Measurements from ENCODE around the gene KCNMA1.

The KCNMA1 gene

DNA sequence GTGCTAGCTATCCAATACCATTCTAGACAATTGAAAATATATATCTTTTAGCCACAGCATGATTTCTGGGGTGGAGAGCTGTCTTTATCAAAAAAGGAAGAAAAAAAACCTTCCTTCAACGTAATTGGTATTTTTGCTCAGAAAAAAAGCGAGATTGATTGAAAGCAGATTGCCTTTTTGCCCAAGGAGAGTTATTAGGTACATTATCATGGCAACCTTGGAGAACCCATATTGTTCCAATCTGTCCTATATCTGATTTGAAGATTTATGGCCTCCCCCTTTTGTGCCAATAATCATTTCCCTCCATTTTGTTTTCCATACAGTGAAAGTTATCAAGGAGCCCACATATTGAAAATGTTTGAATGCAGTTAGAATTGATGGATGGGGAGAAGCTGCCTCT is 544.5 kb downstream of the KCNMA1 start:
- in situ Hi-C loops (cut with MboI; ENCODE audit: low pct_unique_long_range_greater_than_20kb, low sequenced_read_pairs): no loop called here
- no peak for DNase-seq

DNA sequence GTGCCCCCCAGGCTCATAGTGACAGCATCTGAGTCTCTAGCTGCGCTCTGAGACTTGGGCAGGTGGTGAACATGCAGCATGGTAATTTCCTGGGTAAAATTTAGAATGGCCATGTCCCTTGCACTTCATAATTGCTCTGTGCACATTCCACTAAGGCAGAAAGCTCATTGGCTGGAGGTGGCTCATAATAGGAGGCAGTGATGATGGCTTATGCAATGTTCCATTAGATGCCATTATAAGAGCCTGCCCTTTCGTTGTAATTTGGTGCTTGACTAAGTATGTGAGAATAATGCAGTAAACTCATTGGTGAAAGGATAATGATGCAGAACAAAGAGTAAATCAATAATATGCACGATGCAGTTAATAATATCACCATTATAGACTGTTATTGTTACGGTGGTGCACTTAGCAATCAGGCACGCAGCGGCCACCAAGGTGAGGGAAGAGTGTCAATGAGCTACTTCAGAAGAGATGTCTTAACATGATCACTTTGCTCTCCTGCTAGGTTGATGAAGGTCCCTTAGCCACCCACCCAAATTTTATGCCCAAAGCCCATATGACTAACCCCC is 545.9 kb downstream of the KCNMA1 start:
- no peak for DNase-seq
- in situ Hi-C loops (cut with MboI; ENCODE audit: low pct_unique_long_range_greater_than_20kb, low sequenced_read_pairs): no loop called here

DNA sequence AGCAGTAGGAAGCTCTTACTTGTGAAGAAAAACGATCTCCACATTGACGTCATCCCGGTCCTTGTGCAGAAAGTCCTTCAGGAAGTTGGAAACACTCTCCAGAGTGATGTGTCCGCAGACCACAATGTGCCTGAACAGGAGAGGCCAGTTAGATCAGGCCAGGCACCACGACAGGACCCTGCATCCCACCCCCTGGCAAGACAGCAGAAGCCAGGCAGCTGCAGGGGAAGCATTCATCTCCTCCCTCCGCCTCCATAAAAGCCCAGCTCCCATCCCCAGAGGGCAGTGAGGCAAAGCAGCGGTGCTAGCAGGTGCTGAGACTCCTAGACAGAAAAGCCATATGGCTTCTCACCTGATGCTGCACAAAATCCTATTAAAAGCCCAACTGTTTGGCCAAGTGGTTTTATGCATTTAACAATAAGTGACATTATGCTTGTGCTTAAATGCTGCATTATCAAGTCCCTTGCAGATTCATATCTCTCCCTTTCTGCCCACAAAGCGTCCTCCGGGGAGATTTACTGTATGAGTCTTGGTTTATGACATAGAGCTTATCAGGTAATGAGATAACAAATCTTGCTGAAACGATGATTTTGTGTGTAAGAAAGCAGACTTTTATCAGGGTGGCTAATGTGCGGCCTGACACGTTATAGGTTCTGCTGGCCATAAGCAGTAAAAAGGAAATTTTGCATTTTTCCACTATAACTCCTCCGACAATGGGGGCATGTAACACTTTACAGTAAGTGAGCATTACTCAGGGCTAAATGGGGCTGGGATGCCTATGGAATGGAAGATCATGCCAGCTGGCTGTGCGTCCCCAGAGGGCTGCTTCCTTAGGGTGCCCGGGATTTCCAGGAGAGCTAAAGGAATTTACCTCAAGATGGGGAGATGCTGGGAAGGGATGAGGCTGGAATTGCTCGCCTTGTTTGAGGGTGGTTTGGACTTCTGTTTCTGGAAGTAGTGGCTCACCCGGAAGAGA is 546.9 kb downstream of the KCNMA1 start:
- DNase-seq: no peak
- in situ Hi-C loops (cut with MboI; ENCODE audit: low pct_unique_long_range_greater_than_20kb, low sequenced_read_pairs): no loop called here

DNA sequence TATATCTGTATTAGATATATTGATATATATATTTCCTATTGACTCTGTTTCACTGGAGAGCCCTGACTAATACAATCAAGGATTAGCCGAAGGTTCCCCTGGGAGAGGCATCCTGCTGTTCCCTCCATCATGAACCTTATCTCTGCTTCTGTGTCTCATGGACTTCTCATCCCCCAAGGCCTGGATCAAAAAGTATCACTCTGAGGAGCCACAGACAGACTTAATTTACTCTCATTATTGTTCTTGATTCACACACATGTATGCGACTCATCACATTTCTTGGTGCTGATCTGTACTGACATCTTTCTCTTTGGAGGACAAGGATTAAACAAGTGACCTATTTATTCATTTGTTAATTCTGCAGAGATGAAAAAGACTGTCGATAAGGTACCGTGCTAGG is 550.2 kb downstream of the KCNMA1 start:
- no peak for DNase-seq
- in situ Hi-C loops (cut with MboI; ENCODE audit: low pct_unique_long_range_greater_than_20kb, low sequenced_read_pairs): no loop called here

DNA sequence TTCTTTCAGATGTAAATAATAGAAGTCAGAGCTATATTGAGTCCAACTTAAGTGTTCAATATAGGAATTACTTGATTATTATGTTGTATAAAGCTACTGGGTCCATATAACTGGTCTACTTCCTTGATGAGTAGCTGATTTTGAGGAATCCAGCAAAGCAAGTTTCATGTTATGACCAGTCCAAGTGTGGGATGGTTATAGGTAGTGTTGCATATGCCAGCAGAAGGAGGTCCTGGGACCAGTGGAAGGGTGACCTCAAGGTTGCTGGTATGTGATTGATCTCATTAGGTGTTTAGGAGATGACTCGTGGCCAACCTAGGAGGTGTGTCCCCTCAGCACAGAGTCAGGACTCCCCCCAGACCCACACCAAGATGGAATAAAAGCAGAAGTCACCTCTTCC is 551.5 kb downstream of the KCNMA1 start:
- no peak for DNase-seq
- in situ Hi-C loops (cut with MboI; ENCODE audit: low pct_unique_long_range_greater_than_20kb, low sequenced_read_pairs): no loop called here

DNA sequence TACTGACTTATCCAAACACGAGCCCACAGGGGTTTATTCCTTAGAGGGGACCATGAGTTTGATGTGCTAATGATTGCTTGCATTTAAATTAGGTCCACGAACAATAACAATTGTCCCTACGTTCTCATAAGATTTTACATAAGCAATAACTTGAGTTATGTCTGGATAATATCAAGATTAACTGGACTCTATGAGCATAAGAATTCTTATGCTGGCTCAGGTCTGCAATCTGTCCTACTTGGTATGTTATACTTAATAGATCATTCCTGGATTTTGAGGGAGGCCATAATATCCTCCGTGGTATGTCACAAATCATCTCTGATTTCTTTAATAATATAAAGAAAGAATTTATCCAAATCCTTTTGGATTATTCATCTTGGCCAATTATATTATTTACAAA is 552.3 kb downstream of the KCNMA1 start:
- in situ Hi-C loops (cut with MboI; ENCODE audit: low pct_unique_long_range_greater_than_20kb, low sequenced_read_pairs): no loop called here
- DNase-seq: no peak

DNA sequence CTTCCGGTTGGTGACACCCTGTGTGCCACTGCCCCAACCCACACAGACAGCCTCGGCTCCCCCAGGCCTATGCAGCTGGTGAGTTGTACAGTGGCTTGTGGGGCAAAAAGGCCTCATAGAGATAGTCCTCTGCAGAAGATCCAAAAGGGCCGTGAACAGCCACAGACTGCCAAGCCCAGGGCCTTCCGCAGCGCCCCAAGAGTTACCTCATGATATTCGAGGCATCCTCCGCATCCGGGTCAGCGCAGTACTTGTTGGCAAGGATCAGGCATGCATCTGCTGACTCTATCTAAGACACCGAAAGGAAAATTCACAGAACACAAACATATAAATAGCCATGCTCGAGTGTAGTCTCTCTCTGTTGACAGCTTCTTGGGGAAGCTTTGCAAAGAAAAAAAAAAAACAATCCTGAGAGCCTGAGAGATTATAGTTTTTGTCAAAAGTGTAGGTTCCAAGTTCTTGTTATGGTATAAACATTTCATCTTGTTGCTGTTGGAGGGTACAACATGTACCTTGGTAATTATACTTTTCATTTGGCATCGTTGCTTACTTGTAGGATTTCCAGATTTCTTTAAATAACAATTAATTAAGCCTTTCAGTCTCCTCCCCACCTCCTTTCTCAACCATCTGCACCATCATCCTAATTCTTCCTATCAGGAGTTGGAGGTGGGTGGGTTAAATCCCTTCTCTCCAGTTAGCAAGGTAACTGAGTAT is 553.0 kb downstream of the KCNMA1 start:
- DNase-seq: no peak
- in situ Hi-C loops (cut with MboI; ENCODE audit: low pct_unique_long_range_greater_than_20kb, low sequenced_read_pairs): no loop called here

DNA sequence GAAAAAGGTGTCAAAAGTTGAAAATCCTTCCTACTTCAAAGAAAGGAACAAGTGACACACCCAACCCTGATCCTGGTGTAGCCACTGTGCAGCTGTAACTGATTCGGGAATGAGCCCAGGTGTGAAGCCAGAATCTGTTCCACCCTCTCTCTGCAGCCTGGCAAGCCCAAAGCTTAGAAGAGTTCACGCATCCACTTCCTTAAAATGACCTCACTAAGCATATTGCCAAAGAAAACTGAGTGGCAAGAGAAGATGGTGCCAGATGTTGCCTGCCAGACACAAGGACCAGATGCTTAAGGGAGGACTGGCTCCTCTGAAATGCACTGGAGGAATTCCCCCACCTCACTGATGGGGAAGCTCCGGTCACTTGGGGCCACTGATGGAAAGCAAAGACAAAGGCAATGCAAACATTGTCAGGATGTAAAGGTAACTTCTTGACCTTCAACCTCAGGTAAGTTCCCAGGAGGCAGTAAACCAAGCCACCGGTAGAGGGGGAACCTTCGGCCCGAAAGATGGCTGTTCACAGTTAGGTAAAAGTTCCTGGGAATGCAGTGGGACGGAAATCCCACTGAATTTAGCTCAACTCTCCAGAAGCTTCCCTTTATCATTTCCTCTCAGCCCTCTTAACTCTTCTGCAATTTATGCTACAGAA is 554.9 kb downstream of the KCNMA1 start:
- no peak for DNase-seq
- in situ Hi-C loops (cut with MboI; ENCODE audit: low pct_unique_long_range_greater_than_20kb, low sequenced_read_pairs): no loop called here

DNA sequence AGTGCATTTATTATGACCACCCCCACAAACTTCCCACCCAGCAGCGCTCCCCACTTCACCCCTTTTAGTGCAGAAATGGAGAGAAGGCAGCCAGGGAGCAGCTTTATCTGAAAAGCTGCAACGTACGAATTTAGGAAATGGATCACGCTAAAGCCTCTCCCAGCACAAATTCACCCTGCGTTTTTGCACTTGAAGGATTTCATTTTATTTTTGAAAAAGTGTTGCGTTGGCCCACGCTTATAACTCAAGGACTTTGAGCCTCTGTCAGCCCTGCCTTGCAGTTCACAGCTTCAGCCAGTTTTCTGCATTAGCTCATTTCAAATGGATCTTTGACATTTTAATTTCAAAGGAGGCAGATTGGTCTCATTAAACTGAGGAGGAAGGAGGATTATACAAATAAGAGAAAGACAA is 556.1 kb downstream of the KCNMA1 start:
- in situ Hi-C loops (cut with MboI; ENCODE audit: low pct_unique_long_range_greater_than_20kb, low sequenced_read_pairs): no loop called here
- no peak for DNase-seq

DNA sequence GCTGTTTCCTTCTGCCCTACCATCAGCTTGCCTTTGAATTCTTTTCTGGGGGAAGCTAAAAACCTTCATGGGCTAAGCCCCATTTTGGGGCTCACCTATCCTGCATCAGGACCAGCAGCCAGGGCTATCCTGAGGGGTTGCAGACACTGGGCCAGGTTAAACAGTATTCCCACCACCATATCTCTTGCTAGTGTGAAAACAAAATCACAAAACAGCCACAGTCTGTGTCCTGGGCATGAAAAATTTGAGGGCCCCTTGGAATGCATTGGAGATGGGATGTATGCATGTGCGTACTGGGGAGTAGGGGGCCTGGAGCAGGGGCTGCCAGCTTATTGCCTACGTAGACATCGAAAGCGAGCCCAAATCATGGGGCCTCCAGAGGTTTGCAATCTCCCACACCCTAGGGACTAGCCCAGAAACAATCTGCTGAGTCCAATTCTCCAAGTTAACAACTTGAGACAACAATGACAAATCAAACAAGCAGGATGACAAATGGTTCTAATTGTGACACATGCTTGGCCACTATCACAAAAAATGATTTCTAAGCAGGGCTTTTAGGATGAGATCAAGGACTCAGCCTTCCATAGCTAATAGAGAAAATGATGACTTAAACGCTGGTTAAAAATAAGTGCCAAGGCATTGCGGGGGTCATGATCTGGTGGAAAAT is 557.1 kb downstream of the KCNMA1 start:
- in situ Hi-C loops (cut with MboI; ENCODE audit: low pct_unique_long_range_greater_than_20kb, low sequenced_read_pairs): no loop called here
- no peak for DNase-seq

DNA sequence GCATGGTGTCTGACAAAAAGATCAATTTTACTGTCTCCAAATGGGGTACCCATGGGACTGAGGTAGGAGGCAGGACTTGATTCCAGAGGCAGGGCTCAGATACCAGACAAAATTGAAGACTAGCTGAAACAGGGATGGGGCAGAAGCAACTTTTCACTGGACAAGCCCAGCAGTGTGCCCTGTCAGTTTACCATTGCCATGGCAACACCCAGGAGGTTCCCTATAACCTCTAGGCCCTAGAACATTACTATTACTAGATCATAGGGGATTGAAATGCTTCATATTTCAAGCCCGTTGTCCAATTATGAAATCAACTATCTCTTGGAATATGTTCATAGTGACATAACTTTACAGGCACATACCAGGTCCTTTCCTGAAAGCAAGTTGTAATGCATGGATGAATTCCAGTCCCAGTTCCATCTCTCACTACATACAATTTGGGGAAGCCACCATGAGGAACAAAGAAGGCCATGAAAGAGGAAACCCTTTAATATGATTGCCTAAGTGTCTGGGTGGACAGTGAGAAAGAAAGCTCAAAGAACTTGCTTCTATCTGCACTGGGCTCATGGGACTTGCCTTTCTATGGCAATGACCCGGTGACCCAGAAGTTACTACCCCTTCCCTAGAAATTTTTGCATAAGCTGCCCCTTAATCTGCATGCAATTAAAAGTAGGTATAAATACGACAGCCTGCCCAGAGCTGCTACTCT is 557.9 kb downstream of the KCNMA1 start:
- in situ Hi-C loops (cut with MboI; ENCODE audit: low pct_unique_long_range_greater_than_20kb, low sequenced_read_pairs): no loop called here
- no peak for DNase-seq

DNA sequence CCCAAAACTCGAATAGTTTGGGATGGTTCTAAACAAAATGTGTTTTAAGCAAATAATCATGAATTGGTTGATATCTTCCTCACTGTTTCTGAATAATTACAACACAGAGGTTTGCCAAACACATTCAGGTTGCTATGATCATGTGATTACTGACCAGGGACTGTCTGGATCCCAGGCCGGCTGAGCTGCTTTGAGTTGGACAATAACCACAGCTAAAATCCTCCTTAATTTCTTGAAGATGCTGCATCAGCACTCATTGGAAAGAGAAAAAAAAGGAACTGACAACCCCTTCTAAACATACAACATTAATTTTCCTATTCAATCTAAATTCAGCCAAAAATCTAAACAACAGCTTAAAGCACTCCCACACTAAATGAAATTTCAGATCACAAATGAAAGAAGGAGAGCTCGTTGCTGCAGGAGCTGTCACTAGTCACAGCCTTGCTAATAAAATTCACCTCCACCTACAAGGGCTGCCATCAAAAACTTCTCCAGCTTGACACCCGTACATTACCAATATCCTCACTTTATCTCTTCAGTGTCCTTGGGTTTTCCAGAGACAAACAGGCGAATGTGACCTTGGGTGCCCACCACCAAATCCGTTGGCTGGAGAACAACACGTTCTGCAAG is 560.2 kb downstream of the KCNMA1 start:
- no peak for DNase-seq
- in situ Hi-C loops (cut with MboI; ENCODE audit: low pct_unique_long_range_greater_than_20kb, low sequenced_read_pairs): no loop called here

DNA sequence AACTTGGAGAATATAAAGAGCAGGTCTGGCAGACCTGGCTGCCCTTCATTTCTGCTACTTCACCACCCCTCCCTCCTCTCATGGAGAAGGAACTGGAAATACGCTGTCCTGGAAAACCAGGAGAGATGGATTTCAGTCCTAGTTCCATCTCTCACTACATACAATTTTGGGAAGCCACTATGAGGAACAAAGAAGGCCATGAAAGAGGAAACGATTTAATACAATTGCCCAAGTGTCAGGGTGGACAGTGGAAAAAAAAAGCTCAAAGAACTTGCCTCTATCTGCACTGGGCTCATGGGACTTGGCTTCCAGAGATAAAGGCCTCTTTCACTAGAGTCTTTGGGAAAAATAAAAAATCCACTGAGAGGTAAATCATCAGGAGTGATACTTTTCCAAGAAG is 561.7 kb downstream of the KCNMA1 start:
- in situ Hi-C loops (cut with MboI; ENCODE audit: low pct_unique_long_range_greater_than_20kb, low sequenced_read_pairs): no loop called here

DNA sequence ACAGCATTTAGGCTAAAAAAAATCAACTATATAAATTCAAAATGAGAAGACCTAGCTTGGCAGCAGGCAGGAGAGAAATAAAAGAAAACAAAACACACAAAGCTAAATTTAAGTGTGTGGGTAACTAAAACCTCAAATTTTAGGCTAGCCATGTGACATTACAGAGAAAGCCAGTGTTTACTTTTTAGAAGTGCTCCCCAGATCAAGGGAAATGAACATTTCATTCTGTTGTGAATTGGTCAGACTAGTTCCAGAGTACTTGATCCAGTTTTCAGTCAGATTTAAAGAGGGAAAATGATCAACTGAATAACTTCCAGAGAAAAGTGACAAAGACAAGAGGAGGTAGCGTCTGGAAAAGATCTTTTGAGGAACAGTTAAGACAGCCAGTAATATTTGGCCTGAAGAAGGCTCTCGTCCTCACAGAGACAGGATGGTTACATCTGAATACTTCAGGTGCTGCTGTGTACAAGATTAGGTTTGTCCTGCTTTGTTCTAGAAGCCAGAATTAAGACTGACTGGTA is 563.4 kb downstream of the KCNMA1 start:
- no peak for DNase-seq
- in situ Hi-C loops (cut with MboI; ENCODE audit: low pct_unique_long_range_greater_than_20kb, low sequenced_read_pairs): no loop called here

More for the DNA sequence above, 561.7 kb downstream of the KCNMA1 start:
- no peak for DNase-seq

DNA sequence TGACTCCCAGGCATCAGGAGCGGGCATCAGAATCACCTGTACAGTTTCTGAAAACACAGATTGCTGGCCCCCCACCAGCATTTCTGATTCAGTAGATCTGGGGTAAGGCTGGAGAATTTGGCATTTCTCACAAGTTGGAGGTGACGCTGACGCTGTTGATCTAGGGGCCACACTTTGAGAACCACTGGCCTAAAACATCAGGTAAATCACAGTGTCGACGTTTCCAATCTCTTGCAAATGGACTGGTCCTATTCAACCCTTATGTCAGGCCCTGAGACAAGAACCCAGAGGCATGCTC is 564.0 kb downstream of the KCNMA1 start:
- DNase-seq: no peak
- in situ Hi-C loops (cut with MboI; ENCODE audit: low pct_unique_long_range_greater_than_20kb, low sequenced_read_pairs): no loop called here

DNA sequence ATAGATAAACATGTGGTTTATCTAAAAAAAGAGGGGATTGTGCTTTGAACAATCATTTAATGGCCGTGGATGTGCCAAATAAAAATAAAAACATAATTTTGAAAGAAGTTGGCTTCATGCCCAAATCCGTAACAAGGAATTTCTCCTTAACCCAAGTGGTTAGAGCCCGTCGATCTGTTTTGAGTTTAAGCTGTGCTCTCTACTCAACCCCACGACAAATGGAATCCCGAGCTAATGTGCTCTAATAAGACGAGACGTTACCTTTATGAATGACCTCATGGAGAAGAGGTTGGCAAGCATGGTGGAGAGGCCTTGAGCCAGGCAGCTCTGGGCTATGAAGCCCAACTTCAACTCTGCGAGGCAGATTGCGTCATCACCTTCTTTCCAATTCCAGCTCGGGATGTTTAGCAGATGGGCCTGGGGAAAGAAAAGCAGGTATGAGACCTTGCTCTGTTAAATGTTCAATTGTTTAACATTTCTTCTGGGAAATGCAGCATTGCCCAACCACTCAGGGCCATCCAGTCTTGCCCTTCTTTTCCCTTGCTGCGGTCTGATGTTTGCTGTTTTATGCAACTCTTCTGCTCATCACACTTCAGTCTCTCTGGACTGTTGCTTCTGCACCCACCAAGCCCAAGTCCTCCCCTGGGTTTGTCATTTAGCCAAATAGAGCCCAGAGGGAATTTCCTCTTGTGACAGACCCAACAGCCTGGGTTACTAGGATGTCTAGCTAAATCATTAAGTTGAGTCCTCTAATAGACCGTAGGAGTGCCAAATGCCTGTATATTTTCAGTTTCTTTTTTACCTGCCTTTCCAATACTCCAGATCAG is 564.6 kb downstream of the KCNMA1 start:
- DNase-seq: no peak
- in situ Hi-C loops (cut with MboI; ENCODE audit: low pct_unique_long_range_greater_than_20kb, low sequenced_read_pairs): no loop called here

DNA sequence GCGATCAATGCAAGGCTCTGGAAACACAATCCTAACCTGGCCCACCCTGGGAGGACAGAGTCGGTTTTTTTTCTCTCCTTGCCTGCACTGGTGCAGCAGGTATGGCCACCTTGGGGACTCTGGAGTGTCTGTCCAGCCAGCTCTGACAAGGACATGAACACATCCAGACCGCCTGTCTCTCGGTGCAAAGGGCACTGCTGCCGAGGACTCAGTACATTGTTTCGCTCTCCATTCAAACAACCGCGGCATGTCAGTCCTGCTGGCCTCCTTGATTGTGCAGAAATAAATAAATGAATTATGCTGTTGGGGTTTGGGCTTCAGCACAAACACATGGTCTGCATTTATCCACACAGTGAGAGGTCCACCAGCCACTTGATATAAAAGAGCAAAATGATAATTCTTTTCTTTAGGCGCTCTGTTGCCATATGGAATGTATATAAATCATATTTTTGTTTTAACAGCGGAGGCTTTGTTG is 565.2 kb downstream of the KCNMA1 start:
- DNase-seq: no peak
- in situ Hi-C loops (cut with MboI; ENCODE audit: low pct_unique_long_range_greater_than_20kb, low sequenced_read_pairs): no loop called here
